Measurements from ENCODE around the gene TBC1D14. TPM values are rescaled to one million over a fixed set of nuclear protein-coding genes. Genes with fewer than 3 reads are reported as not detected.

TBC1D14 gene
- total RNA-seq, 4 donors from 2014 or later = 39.0 to 48.4 (median 43.7) TPM

GRCh38 chr4:6956087-6956433, 46.4 kb downstream of the TBC1D14 start:
- no peak for TF ChIP-seq CTCF (IDR thresholded peaks at IDR 0.05; ENCODE audit: low read depth)

- TF ChIP-seq CTCF (IDR thresholded peaks at IDR 0.05; ENCODE audit: low read depth) = no peak
Observed at GRCh38 chr4:6956434-6957147, 47.0 kb downstream of the TBC1D14 start.

GRCh38 chr4:6957148-6957520, 47.5 kb downstream of the TBC1D14 start:
- TF ChIP-seq CTCF (IDR thresholded peaks at IDR 0.05; ENCODE audit: low read depth) = no peak

GRCh38 chr4:6957994-6958393, 48.4 kb downstream of the TBC1D14 start:
- TF ChIP-seq CTCF (IDR thresholded peaks at IDR 0.05; ENCODE audit: low read depth) = no peak

- no peak for TF ChIP-seq CTCF (IDR thresholded peaks at IDR 0.05; ENCODE audit: low read depth)
Observed at GRCh38 chr4:6959261-6959660, 49.6 kb downstream of the TBC1D14 start.

GRCh38 chr4:6960154-6960553, 50.5 kb downstream of the TBC1D14 start:
- no peak for TF ChIP-seq CTCF (IDR thresholded peaks at IDR 0.05; ENCODE audit: low read depth)

GRCh38 chr4:6960628-6961412, 51.2 kb downstream of the TBC1D14 start:
- TF ChIP-seq CTCF (IDR thresholded peaks at IDR 0.05; ENCODE audit: low read depth) = no peak

Data from subcutaneous adipose tissue (tissue), 4 donors.